Measurements from ENCODE around the gene CUL4B. TPM values are rescaled to one million over a fixed set of nuclear protein-coding genes. Genes with fewer than 3 reads are reported as not detected.
A peak's percentile ranks its signal among the peaks of the same experiment; 100 is the strongest.

The CUL4B gene
- total RNA-seq, 1 experiment from 2014 or later, result 29.5 TPM

DNA sequence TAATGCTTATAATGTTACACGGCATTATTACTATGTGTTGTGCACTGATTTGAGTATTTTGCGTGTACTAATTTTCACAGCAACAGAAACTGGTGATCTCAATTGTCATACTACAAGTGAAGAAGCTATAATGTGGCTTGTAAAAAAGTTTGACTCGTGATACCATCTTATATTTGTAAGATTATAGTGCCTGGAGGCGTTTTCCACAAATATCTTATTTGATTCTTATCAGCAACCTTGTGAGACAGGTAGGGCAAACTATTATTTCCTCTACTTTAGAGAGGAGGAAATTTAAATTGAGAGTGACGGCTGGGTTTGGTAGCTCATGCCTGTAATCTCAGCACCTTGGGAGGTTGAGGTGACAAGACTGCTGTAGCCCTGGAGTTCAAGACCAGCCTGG, 4.5 kb downstream of the CUL4B start:
- H3K9me3 Mint-ChIP-seq (ENCODE audit: unreplicated experiment), result no peaks in the 10 kb centered on the region
- H3K27me3 Mint-ChIP-seq (ENCODE audit: insufficient read depth, unreplicated experiment), result no peaks in the 10 kb centered on the region
- no TSS peak for BruUV-seq (replicated peaks)
- ChIA-PET POLR2A (interaction anchor here (2.7 kb wide), 1 partner anchor 48 kb away, joined by 17 read pairs; the partner anchor contains the start of gene MCTS1), CTCF (interaction anchor here (0.6 kb wide), 1 partner anchor 25 kb away, joined by 3 read pairs; no protein-coding TSS in a partner anchor)
- intact Hi-C loops (cut with micrococcal nuclease), result no loop called here
- no peaks in the 10 kb centered on the region for H3K4me1 Mint-ChIP-seq (ENCODE audit: insufficient read depth, unreplicated experiment)
- no peak for DNase-seq (ENCODE audit: unreplicated experiment)
- TF ChIP-seq, protein P1, sequence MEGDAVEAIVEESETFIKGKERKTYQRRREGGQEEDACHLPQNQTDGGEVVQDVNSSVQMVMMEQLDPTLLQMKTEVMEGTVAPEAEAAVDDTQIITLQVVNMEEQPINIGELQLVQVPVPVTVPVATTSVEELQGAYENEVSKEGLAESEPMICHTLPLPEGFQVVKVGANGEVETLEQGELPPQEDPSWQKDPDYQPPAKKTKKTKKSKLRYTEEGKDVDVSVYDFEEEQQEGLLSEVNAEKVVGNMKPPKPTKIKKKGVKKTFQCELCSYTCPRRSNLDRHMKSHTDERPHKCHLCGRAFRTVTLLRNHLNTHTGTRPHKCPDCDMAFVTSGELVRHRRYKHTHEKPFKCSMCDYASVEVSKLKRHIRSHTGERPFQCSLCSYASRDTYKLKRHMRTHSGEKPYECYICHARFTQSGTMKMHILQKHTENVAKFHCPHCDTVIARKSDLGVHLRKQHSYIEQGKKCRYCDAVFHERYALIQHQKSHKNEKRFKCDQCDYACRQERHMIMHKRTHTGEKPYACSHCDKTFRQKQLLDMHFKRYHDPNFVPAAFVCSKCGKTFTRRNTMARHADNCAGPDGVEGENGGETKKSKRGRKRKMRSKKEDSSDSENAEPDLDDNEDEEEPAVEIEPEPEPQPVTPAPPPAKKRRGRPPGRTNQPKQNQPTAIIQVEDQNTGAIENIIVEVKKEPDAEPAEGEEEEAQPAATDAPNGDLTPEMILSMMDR (IDR thresholded peaks at IDR 0.05; ENCODE audit: unreplicated experiment), result no peak
- H3K27ac Mint-ChIP-seq (ENCODE audit: low read depth, unreplicated experiment), result no peak overlapping the region
- H3K36me3 Mint-ChIP-seq (ENCODE audit: insufficient read depth, unreplicated experiment), result peaks cover 21% of the 10 kb centered on the region
- no peak overlapping the region for H3K4me3 Mint-ChIP-seq (ENCODE audit: unreplicated experiment)

DNA sequence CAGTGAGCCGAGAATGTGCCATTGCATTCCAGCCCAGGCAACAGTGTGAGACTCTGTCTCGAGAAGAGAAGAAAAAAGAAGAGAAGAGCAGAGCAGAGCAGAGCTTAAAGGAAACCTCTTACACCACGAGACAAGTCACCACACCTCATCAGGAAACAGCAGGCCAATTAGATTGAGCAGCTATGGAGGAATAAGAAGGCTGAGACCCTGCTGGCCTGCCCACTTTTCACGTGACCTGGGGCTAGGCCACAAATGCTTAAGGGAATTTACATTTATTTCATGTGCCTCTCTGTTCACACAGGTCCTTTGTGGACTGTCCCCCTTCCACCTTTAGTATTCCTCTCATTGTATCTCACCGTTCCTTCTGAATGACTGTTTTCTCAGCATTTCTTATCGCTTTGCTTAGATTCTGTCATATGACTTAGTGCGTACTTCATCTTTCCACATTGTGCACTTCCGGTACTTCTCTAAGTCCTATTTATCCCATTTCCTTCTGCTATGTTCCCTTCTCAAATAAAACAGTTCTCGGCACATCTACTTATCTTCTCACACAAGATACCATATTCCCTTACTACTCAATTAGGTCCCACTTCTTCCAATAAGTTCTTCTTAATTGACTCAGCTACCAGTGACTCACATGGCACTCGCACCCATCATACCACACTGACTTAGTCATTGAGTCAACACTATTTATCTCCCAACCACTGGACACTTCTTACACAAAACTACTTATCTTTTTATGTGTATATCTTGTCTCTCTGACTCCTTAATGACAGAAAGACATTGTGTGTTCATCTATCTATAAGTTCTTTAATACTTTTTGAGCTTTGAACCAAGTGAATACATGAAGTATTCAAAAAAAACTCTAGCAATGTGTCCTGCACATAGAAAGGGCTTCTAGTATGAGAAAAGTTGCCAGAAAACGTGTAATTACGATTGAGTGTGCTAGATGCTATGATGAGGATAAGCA, 11.0 kb downstream of the CUL4B start:
- TF ChIP-seq, protein P1 (IDR thresholded peaks at IDR 0.05; ENCODE audit: unreplicated experiment), result no peak
- ChIA-PET CTCF (interaction anchor here (0.7 kb wide), 1 partner anchor 84 kb away, joined by 3 read pairs; no protein-coding TSS in a partner anchor), POLR2A (interaction anchor here (0.6 to 6.3 kb wide), 8 partner anchors 10 to 607 kb away, joined by 3 to 69 read pairs (median 3); partner anchors contain the start of genes CUL4B, LAMP2 and MCTS1)
- Mint-ChIP-seq H3K4me1 (ENCODE audit: insufficient read depth, unreplicated experiment) (peaks cover 12% of the 10 kb centered on the region), H3K27me3 (ENCODE audit: insufficient read depth, unreplicated experiment) (peaks cover 9% of the 10 kb centered on the region), H3K4me3 (ENCODE audit: unreplicated experiment) (peak overlapping the region; percentile 47), H3K27ac (ENCODE audit: low read depth, unreplicated experiment) (peak overlapping the region; percentile 61), H3K9me3 (ENCODE audit: unreplicated experiment) (no peaks in the 10 kb centered on the region), H3K36me3 (ENCODE audit: insufficient read depth, unreplicated experiment) (peaks cover 19% of the 10 kb centered on the region)
- BruUV-seq (replicated peaks), result TSS peak; percentile 42
- intact Hi-C loops (cut with micrococcal nuclease), result no loop called here
- peak; percentile 90 for DNase-seq (ENCODE audit: unreplicated experiment)

DNA sequence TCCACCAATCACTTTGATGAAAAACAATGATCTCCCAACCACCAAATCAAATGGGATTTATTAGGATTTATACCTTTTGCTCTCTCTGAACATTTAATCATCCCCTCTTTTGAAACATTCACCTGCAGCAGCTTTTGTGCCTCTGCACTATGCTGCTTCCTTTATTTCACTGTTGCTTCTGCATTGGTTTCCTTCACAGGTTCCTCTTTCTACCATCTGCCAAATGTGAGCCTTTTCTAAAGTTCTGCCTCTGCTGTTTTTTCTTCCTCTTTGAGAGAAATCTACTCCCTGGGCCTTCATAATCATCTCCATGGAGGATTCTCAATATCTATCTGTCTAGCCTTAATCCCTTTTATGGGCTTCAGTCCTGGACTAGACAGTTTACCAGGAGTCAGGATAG, 24.7 kb downstream of the CUL4B start:
- TF ChIP-seq, protein P1 (IDR thresholded peaks at IDR 0.05; ENCODE audit: unreplicated experiment), result no peak
- no peak for DNase-seq (ENCODE audit: unreplicated experiment)

DNA sequence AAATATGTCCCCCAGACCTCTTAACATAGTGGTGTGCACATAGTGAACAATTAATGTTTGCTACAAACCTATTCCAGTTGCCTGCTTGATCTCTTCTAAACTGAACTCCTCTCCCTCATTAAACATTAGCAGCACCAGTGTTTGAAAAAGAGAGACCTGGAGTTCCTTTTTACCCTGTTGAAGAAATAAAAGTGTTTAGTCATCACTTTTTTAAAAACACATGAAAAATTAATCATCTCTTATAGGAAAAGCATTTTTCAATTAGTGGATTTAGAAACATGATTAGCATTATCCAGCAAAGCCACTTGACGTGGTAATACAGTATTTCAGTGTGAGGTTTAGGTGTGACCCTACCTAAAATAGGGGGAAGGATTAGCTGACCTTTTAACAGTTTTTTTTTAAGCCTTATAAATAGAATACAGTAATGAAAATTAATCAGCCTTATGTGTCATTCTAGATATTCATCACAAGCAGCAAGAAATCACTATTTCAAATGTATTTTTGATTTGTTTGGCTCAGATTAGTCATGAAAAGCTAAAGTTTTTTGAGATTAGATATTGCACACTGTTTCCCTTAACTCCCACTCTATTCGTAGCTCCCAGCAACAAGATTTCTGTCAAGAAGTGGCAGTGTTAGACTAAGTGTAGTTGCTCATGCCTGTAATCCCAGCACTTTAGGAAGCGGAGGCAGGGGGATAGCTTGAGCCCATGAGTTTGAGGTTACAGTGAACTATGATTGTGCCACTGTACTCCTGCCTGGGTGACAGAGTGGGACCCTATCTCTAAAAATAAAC, 26.2 kb downstream of the CUL4B start:
- peaks cover 45% of the 10 kb centered on the region for H3K27me3 Mint-ChIP-seq (ENCODE audit: insufficient read depth, unreplicated experiment)
- BruUV-seq (replicated peaks), result no TSS peak
- no peaks in the 10 kb centered on the region for H3K9me3 Mint-ChIP-seq (ENCODE audit: unreplicated experiment)
- TF ChIP-seq, protein P1 (IDR thresholded peaks at IDR 0.05; ENCODE audit: unreplicated experiment), result no peak
- ChIA-PET POLR2A (interaction anchor here (1.2 kb wide), 1 partner anchor 16 kb away, joined by 3 read pairs; no protein-coding TSS in a partner anchor), CTCF (no interaction called here)
- no peak for DNase-seq (ENCODE audit: unreplicated experiment)
- no peaks in the 10 kb centered on the region for H3K4me1 Mint-ChIP-seq (ENCODE audit: insufficient read depth, unreplicated experiment)
- H3K4me3 Mint-ChIP-seq (ENCODE audit: unreplicated experiment), result no peak overlapping the region
- H3K36me3 Mint-ChIP-seq (ENCODE audit: insufficient read depth, unreplicated experiment), result peaks cover 76% of the 10 kb centered on the region
- intact Hi-C loops (cut with micrococcal nuclease), result no loop called here
- H3K27ac Mint-ChIP-seq (ENCODE audit: low read depth, unreplicated experiment), result no peak overlapping the region

More for the DNA sequence above, 24.7 kb downstream of the CUL4B start:
- BruUV-seq (replicated peaks), result no TSS peak
- Mint-ChIP-seq H3K4me1 (ENCODE audit: insufficient read depth, unreplicated experiment) (no peaks in the 10 kb centered on the region), H3K27me3 (ENCODE audit: insufficient read depth, unreplicated experiment) (peaks cover 45% of the 10 kb centered on the region), H3K9me3 (ENCODE audit: unreplicated experiment) (no peaks in the 10 kb centered on the region), H3K27ac (ENCODE audit: low read depth, unreplicated experiment) (no peak overlapping the region), H3K4me3 (ENCODE audit: unreplicated experiment) (no peak overlapping the region), H3K36me3 (ENCODE audit: insufficient read depth, unreplicated experiment) (peaks cover 69% of the 10 kb centered on the region)
- intact Hi-C loops (cut with micrococcal nuclease), result no loop called here
- POLR2A ChIA-PET, result no interaction called here
- CTCF ChIA-PET, result no interaction called here
